Measurements from ENCODE around the gene BMP6.

DNA sequence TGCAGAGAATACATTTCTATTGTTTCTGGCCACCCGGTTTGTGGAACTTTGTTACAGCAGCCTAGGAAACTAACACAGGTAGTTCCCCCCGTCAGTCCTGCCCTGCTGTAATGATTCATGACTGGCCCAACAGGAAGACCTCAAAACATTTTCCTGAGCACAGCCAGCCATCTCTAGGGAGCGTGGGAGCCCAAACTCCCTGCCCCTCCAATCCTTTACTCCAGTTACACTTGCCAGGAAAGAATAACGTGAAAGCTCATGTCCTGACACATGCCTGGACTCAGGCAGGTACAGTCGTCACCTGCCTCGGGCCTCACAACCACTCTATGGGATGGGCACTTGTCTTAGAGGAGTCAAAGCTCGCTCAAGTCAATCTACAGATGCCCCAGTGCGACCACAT, 176.3 kb downstream of the BMP6 start:
- TF ChIP-seq, protein P1, sequence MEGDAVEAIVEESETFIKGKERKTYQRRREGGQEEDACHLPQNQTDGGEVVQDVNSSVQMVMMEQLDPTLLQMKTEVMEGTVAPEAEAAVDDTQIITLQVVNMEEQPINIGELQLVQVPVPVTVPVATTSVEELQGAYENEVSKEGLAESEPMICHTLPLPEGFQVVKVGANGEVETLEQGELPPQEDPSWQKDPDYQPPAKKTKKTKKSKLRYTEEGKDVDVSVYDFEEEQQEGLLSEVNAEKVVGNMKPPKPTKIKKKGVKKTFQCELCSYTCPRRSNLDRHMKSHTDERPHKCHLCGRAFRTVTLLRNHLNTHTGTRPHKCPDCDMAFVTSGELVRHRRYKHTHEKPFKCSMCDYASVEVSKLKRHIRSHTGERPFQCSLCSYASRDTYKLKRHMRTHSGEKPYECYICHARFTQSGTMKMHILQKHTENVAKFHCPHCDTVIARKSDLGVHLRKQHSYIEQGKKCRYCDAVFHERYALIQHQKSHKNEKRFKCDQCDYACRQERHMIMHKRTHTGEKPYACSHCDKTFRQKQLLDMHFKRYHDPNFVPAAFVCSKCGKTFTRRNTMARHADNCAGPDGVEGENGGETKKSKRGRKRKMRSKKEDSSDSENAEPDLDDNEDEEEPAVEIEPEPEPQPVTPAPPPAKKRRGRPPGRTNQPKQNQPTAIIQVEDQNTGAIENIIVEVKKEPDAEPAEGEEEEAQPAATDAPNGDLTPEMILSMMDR (conservative IDR thresholded peaks at IDR 0.05; ENCODE audit: low read depth, low read length) = no peak
- no peak for TF ChIP-seq EZH2 (IDR thresholded peaks at IDR 0.05; ENCODE audit: borderline replicate concordance, low read depth, low read length, poor library complexity, severe bottlenecking)
